CD4-positive, alpha-beta memory T cell (primary cell): ENCODE data around the gene SAMD4A. TPM values are rescaled to one million over a fixed set of nuclear protein-coding genes. Genes with fewer than 3 reads are reported as not detected.
A peak's percentile ranks its signal among the peaks of the same experiment; 100 is the strongest.

ENCODE experiments used
- CTCF ChIA-PET: fragments of 350-600 bp; sonication (Branson Sonifier 250); formaldehyde crosslinking; loops from one replicate; lab custom pipeline; 2021; ENCODE audit warnings: inconsistent platforms; ENCODE audit not compliant: partially characterized antibody; lab: Charles Lee
- POLR2A ChIA-PET: fragments of 350-600 bp; sonication (Branson Sonifier 250); formaldehyde crosslinking; loops from one replicate; lab custom pipeline; 2021; ENCODE audit not compliant: partially characterized antibody; lab: Charles Lee
- DNase-seq, 5 donors: peaks; one replicate each; pipeline versions ENCODE4 v3.0.0 to v3.0.0-alpha.2; 2020 to 2022; ENCODE audit warnings: mixed read lengths in 1 of 5
- H3K27ac ChIP-seq: one replicate; pipeline ENCODE4 v1.7.0; 2013; ENCODE audit warnings: low read depth, low read length
- H3K27me3 ChIP-seq: 2 replicates; pipeline ENCODE4 v1.7.0; 2013; ENCODE audit warnings: mild to moderate bottlenecking, low read length, moderate library complexity; ENCODE audit not compliant: insufficient read depth
- H3K36me3 ChIP-seq: 2 replicates; pipeline ENCODE4 v1.7.0; 2013; ENCODE audit warnings: mild to moderate bottlenecking, low read length, moderate library complexity; ENCODE audit not compliant: insufficient read depth
- H3K4me1 ChIP-seq: 2 replicates; pipeline ENCODE4 v1.7.0; 2013; ENCODE audit warnings: mild to moderate bottlenecking, low read length, moderate library complexity; ENCODE audit not compliant: insufficient read depth
- H3K4me3 ChIP-seq, 2 donors: one replicate each; pipeline ENCODE4 v1.7.0; 2013; ENCODE audit warnings: low read length in 2 of 2, mild to moderate bottlenecking in 1 of 2
- H3K9me3 ChIP-seq, 2 donors: one replicate each; pipeline ENCODE4 v1.7.0; 2013; ENCODE audit warnings: low read length in 2 of 2, control low read depth in 1 of 2; ENCODE audit not compliant: control insufficient read depth in 1 of 2
- H3K27ac Mint-ChIP-seq, 7 donors: one replicate each; pipeline ENCODE4 v1.8.0; 2020 to 2021; ENCODE audit warnings: mixed read lengths in 7 of 7, mild to moderate bottlenecking in 6 of 7, inconsistent platforms in 3 of 7, moderate library complexity in 3 of 7
- H3K27me3 Mint-ChIP-seq, 2 donors: one replicate each; pipeline ENCODE4 v1.8.0; 2020 to 2021; ENCODE audit warnings: mixed read lengths in 2 of 2
- H3K36me3 Mint-ChIP-seq, 2 donors: one replicate each; pipeline ENCODE4 v1.8.0; 2020 to 2021; ENCODE audit warnings: mixed read lengths in 2 of 2, inconsistent platforms in 1 of 2, mild to moderate bottlenecking in 1 of 2
- H3K4me1 Mint-ChIP-seq, 4 donors: one replicate each; pipeline ENCODE4 v1.8.0; 2020 to 2021; ENCODE audit warnings: mixed read lengths in 4 of 4, mild to moderate bottlenecking in 1 of 4
- H3K4me3 Mint-ChIP-seq, 8 donors: one replicate each; pipeline ENCODE4 v1.8.0; 2020 to 2021; ENCODE audit warnings: mixed read lengths in 8 of 8, mild to moderate bottlenecking in 7 of 8, moderate library complexity in 6 of 8, inconsistent platforms in 3 of 8
- H3K9me3 Mint-ChIP-seq, 8 donors: one replicate each; pipeline ENCODE4 v1.8.0; 2020 to 2021; ENCODE audit warnings: mixed read lengths in 8 of 8, mild to moderate bottlenecking in 5 of 8, inconsistent platforms in 3 of 8, moderate library complexity in 1 of 8
- intact Hi-C: fragments of 100-400 bp; cut with micrococcal nuclease; formaldehyde crosslinking; loops from one replicate; pipeline ENCODE4 v1.15.1; 2023
- polyA plus RNA-seq, 2 donors: library from polyadenylated mRNA; unstranded; fragments of 300-500 nt; fragmentation: Illumina TruSeq; gene quantifications; one replicate each; pipeline ENCODE4 v1.2.3, GENCODE V29; 2021
- total RNA-seq, 2 experiments: library from RNA; stranded (reverse); gene quantifications; one replicate each; pipeline ENCODE4 v1.2.3, GENCODE V29; 2021

Gene SAMD4A
- total and polyA plus RNA-seq, 4 experiments from 2014 or later = 0.72 to 1.4 (median 0.93) TPM; not detected in 1

- Histone ChIP-seq H3K9me3 (no peaks in the 10 kb centered on the region), H3K27me3 (no peaks in the 10 kb centered on the region), H3K4me3 (no peak overlapping the region), H3K36me3 (no peaks in the 10 kb centered on the region), H3K4me1 (no peaks in the 10 kb centered on the region), H3K27ac (no peak overlapping the region)
- Mint-ChIP-seq H3K27ac (no peak overlapping the region), H3K9me3 (no peaks in the 10 kb centered on the region), H3K4me3 (no peak overlapping the region), H3K27me3 (no peaks in the 10 kb centered on the region), H3K4me1 (no peaks in the 10 kb centered on the region), H3K36me3 (no peaks in the 10 kb centered on the region)
- no peak for DNase-seq
- POLR2A ChIA-PET = interaction anchor here (1.0 kb wide), 1 partner anchor 216 kb away, joined by 3 read pairs; no protein-coding TSS in a partner anchor
- CTCF ChIA-PET = interaction anchor here (1.2 to 1.6 kb wide), 2 partner anchors 8 to 218 kb away, joined by 4 to 8 read pairs; no protein-coding TSS in a partner anchor
- intact Hi-C loops = no loop called here
These were observed 215.2 kb downstream of the SAMD4A start for GRCh38 chr14:54781961-54782750.

- Histone ChIP-seq H3K4me1 (no peaks in the 10 kb centered on the region), H3K36me3 (no peaks in the 10 kb centered on the region), H3K27me3 (no peaks in the 10 kb centered on the region), H3K27ac (no peak overlapping the region), H3K4me3 (no peak overlapping the region), H3K9me3 (no peaks in the 10 kb centered on the region)
- H3K36me3 Mint-ChIP-seq = no peaks in the 10 kb centered on the region
- H3K27me3 Mint-ChIP-seq = no peaks in the 10 kb centered on the region
- CTCF ChIA-PET = interaction anchor here (0.7 to 1.6 kb wide), 3 partner anchors 9 to 1519 kb away, joined by 4 to 8 read pairs (median 4); no protein-coding TSS in a partner anchor
- H3K4me1 Mint-ChIP-seq = no peaks in the 10 kb centered on the region
- POLR2A ChIA-PET = interaction anchor here (1.0 kb wide), 1 partner anchor 217 kb away, joined by 3 read pairs; no protein-coding TSS in a partner anchor
- no peak overlapping the region for H3K4me3 Mint-ChIP-seq
- peak overlapping the region in 1 of 7 donors; percentile 32 for H3K27ac Mint-ChIP-seq
- intact Hi-C loops = no loop called here
- no peak for DNase-seq
- H3K9me3 Mint-ChIP-seq = no peaks in the 10 kb centered on the region
These were observed 216.1 kb downstream of the SAMD4A start for GRCh38 chr14:54782751-54783659.

DNA sequence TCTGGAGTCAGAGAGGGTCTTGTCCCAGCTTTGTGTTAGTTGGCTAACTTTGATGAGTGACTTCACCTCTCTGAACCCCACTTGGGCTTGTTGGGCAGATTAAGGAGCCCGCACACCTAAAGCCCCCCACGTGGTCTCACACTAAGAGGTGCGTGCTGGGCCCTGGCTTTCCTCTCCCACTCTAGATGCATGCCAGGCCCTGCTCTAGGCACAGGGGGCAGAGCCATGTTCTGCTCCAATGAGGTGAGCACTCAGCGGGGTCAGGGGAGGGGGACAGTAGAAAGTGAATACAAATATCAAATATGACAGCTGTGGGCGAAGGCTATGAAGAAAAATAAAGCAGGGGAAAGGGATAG, 216.7 kb downstream of the SAMD4A start:
- Histone ChIP-seq H3K4me3 (no peak overlapping the region), H3K9me3 (no peaks in the 10 kb centered on the region), H3K36me3 (no peaks in the 10 kb centered on the region), H3K27me3 (no peaks in the 10 kb centered on the region), H3K4me1 (no peaks in the 10 kb centered on the region), H3K27ac (no peak overlapping the region)
- no peaks in the 10 kb centered on the region for H3K9me3 Mint-ChIP-seq
- no peak for DNase-seq
- POLR2A ChIA-PET = no interaction called here
- no peaks in the 10 kb centered on the region for H3K36me3 Mint-ChIP-seq
- H3K4me3 Mint-ChIP-seq = no peak overlapping the region
- no peak overlapping the region for H3K27ac Mint-ChIP-seq
- CTCF ChIA-PET = interaction anchor here (0.7 to 4.8 kb wide), 2 partner anchors 9 to 1520 kb away, joined by 4 to 27 read pairs; no protein-coding TSS in a partner anchor
- H3K27me3 Mint-ChIP-seq = no peaks in the 10 kb centered on the region
- H3K4me1 Mint-ChIP-seq = no peaks in the 10 kb centered on the region
- intact Hi-C loops = no loop called here

GRCh38 chr14:54784060-54784459, 217.1 kb downstream of the SAMD4A start:
- no peaks in the 10 kb centered on the region for H3K9me3 ChIP-seq
- POLR2A ChIA-PET = no interaction called here
- no peak overlapping the region for H3K27ac ChIP-seq
- no peaks in the 10 kb centered on the region for H3K4me1 ChIP-seq
- no peaks in the 10 kb centered on the region for H3K27me3 Mint-ChIP-seq
- CTCF ChIA-PET = interaction anchor here (4.8 kb wide), 1 partner anchor 9 kb away, joined by 27 read pairs; no protein-coding TSS in a partner anchor
- no peak for DNase-seq
- no peak overlapping the region for H3K4me3 ChIP-seq
- no peaks in the 10 kb centered on the region for H3K36me3 ChIP-seq
- H3K9me3 Mint-ChIP-seq = no peaks in the 10 kb centered on the region
- no peak overlapping the region for H3K4me3 Mint-ChIP-seq
- H3K4me1 Mint-ChIP-seq = no peaks in the 10 kb centered on the region
- H3K36me3 Mint-ChIP-seq = no peaks in the 10 kb centered on the region
- H3K27ac Mint-ChIP-seq = peak overlapping the region in 1 of 7 donors; percentile 37
- H3K27me3 ChIP-seq = no peaks in the 10 kb centered on the region
- intact Hi-C loops = no loop called here

GRCh38 chr14:54784657-54785056, 217.7 kb downstream of the SAMD4A start:
- H3K4me3 ChIP-seq = no peak overlapping the region
- H3K27me3 Mint-ChIP-seq = no peaks in the 10 kb centered on the region
- no peak overlapping the region for H3K27ac Mint-ChIP-seq
- ChIA-PET POLR2A (no interaction called here), CTCF (interaction anchor here (4.8 kb wide), 1 partner anchor 10 kb away, joined by 27 read pairs; no protein-coding TSS in a partner anchor)
- H3K36me3 Mint-ChIP-seq = no peaks in the 10 kb centered on the region
- H3K9me3 Mint-ChIP-seq = no peaks in the 10 kb centered on the region
- no peaks in the 10 kb centered on the region for H3K4me1 Mint-ChIP-seq
- intact Hi-C loops = no loop called here
- no peaks in the 10 kb centered on the region for H3K36me3 ChIP-seq
- H3K4me1 ChIP-seq = no peaks in the 10 kb centered on the region
- no peaks in the 10 kb centered on the region for H3K27me3 ChIP-seq
- H3K4me3 Mint-ChIP-seq = no peak overlapping the region
- DNase-seq = no peak
- no peak overlapping the region for H3K27ac ChIP-seq
- H3K9me3 ChIP-seq = no peaks in the 10 kb centered on the region

DNA sequence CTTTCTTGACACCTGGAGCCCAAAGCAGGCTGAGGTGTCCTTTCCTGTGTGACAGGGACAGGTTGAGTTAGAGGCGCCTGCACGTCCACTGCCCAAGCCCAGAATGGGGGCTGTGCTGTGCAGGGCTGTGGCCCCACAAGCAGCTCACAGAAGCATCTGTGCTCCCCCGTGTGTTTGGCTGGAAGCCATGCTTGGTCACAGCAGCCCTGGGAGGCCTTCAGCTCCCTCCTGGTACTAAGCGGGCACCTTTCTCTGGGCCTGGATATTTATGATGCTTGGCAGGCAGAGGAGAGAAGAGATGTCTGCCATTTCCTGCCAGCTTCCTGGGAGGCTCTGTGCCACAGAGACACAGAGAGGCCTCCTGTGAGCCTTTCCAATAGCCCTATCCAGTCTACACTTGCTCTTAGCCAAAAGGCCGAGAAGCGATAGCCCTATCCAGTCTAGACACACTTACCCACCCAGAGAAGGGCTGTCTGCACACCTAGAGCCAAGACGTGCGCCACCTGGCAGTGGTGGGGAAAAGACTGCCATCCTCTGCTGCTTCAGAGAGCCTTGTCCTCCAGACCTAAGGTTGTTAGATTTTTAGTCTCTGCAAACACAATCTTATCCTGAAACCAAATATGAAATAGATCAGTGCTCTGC, 218.3 kb downstream of the SAMD4A start:
- Mint-ChIP-seq H3K9me3 (no peaks in the 10 kb centered on the region), H3K36me3 (no peaks in the 10 kb centered on the region), H3K27me3 (no peaks in the 10 kb centered on the region), H3K27ac (no peak overlapping the region), H3K4me1 (no peaks in the 10 kb centered on the region), H3K4me3 (no peak overlapping the region)
- Histone ChIP-seq H3K27me3 (no peaks in the 10 kb centered on the region), H3K9me3 (no peaks in the 10 kb centered on the region), H3K27ac (no peak overlapping the region), H3K4me3 (no peak overlapping the region), H3K36me3 (no peaks in the 10 kb centered on the region), H3K4me1 (no peaks in the 10 kb centered on the region)
- POLR2A ChIA-PET = no interaction called here
- DNase-seq = no peak
- intact Hi-C loops = no loop called here
- CTCF ChIA-PET = interaction anchor here (0.8 to 4.8 kb wide), 2 partner anchors 11 kb away, joined by 3 to 27 read pairs; no protein-coding TSS in a partner anchor
